Measurements from ENCODE around the gene FLAD1.

GRCh38 chr1:154962156-154962749 is 20.9 kb upstream of the FLAD1 start:
- TF ChIP-seq CTCF (IDR thresholded peaks at IDR 0.05; ENCODE audit: low read depth, low read length) (no peak), EZH2phosphoT487 (IDR thresholded peaks at IDR 0.05; ENCODE audit: low read depth) (no peak)
